ENCODE data around the gene FAM151B. TPM values are rescaled to one million over a fixed set of nuclear protein-coding genes. Genes with fewer than 3 reads are reported as not detected.

FAM151B gene
- total RNA-seq, 1 experiment from 2014 or later = 0.72 TPM

- Histone ChIP-seq H3K4me1 (ENCODE audit: insufficient read depth, low read length) (no peaks in the 10 kb centered on the region), H4K20me1 (ENCODE audit: control insufficient read depth, insufficient read depth, insufficient read length) (no peaks in the 10 kb centered on the region), H4K8ac (replicated peaks; ENCODE audit: insufficient read length, low read depth, low read length) (no peak overlapping the region), H3K79me1 (ENCODE audit: insufficient read depth, low read depth, low read length, poor library complexity, severe bottlenecking) (no peaks in the 10 kb centered on the region), H3K9ac (ENCODE audit: extremely low read depth, insufficient read length, low read length) (no peak overlapping the region), H2BK5ac (ENCODE audit: insufficient read length, low read length) (no peak overlapping the region), H2BK20ac (ENCODE audit: low read depth, low read length, poor library complexity, severe bottlenecking) (no peak overlapping the region), H3K27ac (ENCODE audit: insufficient read length, low read depth, low read length) (no peak overlapping the region), H2BK120ac (ENCODE audit: low read depth, low read length, poor library complexity, severe bottlenecking) (no peak overlapping the region), H3K4ac (ENCODE audit: low read depth, low read length) (no peak overlapping the region), H2BK12ac (ENCODE audit: insufficient read length, low read depth, low read length) (no peak overlapping the region), H2AFZ (ENCODE audit: low read length) (no peak overlapping the region), H4K5ac (ENCODE audit: insufficient read length, low read depth, low read length) (no peak overlapping the region), H3K27me3 (ENCODE audit: insufficient read depth, low read length) (no peaks in the 10 kb centered on the region), H3K18ac (ENCODE audit: insufficient read length, low read depth, low read length) (no peak overlapping the region), H4K91ac (ENCODE audit: insufficient read length, low read depth, low read length) (no peak overlapping the region), H3K56ac (ENCODE audit: insufficient read length, low read depth, low read length) (no peak overlapping the region), H3T11ph (ENCODE audit: low read length) (no peak overlapping the region), H3K9me3 (ENCODE audit: control insufficient read depth, low read depth, low read length) (no peaks in the 10 kb centered on the region), H2BK15ac (ENCODE audit: low read depth, low read length) (no peak overlapping the region), H3K14ac (ENCODE audit: insufficient read depth, low read length) (no peak overlapping the region), H3K4me2 (ENCODE audit: insufficient read depth, insufficient read length, low read length) (no peak overlapping the region), H3K23ac (ENCODE audit: insufficient read length, low read depth, low read length) (no peak overlapping the region), H3K79me2 (ENCODE audit: insufficient read depth, low read length) (no peaks in the 10 kb centered on the region), H3K23me2 (ENCODE audit: insufficient read length, low read depth, low read length, poor library complexity, severe bottlenecking) (no peaks in the 10 kb centered on the region), H2AK5ac (ENCODE audit: insufficient read length, low read length) (no peak overlapping the region)
- no peaks in the 10 kb centered on the region for H3K27me3 Mint-ChIP-seq (ENCODE audit: low read depth)
- H3K27ac Mint-ChIP-seq = no peak overlapping the region
- no peak overlapping the region for H3K4me3 Mint-ChIP-seq
- H3K4me1 Mint-ChIP-seq = peaks cover 4 to 5% of the 10 kb centered on the region in 2 experiments; a peak in 3 of 4 replicates
- H3K9me3 Mint-ChIP-seq = no peaks in the 10 kb centered on the region
- no peaks in the 10 kb centered on the region for H3K36me3 Mint-ChIP-seq (ENCODE audit: insufficient read depth in 1 of 3, low read depth in 3 of 3)
- TF ChIP-seq, protein P1, sequence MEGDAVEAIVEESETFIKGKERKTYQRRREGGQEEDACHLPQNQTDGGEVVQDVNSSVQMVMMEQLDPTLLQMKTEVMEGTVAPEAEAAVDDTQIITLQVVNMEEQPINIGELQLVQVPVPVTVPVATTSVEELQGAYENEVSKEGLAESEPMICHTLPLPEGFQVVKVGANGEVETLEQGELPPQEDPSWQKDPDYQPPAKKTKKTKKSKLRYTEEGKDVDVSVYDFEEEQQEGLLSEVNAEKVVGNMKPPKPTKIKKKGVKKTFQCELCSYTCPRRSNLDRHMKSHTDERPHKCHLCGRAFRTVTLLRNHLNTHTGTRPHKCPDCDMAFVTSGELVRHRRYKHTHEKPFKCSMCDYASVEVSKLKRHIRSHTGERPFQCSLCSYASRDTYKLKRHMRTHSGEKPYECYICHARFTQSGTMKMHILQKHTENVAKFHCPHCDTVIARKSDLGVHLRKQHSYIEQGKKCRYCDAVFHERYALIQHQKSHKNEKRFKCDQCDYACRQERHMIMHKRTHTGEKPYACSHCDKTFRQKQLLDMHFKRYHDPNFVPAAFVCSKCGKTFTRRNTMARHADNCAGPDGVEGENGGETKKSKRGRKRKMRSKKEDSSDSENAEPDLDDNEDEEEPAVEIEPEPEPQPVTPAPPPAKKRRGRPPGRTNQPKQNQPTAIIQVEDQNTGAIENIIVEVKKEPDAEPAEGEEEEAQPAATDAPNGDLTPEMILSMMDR (conservative IDR thresholded peaks at IDR 0.05) = no peak
- DNase-seq = no peak
- WGBS (ENCODE audit: extremely low coverage, insufficient read length, low lambda C conversion rate) = no CpG with 5 or more reads among the region's 1 CpG
Observed at GRCh38 chr5:80503641-80504040, 15.7 kb downstream of the FAM151B start.
